Glutamatergic neuron (in vitro differentiated cells): Measurements from ENCODE around the gene ULK4. TPM values are rescaled to one million over a fixed set of nuclear protein-coding genes. Genes with fewer than 3 reads are reported as not detected.

Source experiments
- DNase-seq: peaks from one replicate; pipeline ENCODE4 v3.0.0; 2022
- H3K27ac Mint-ChIP-seq: one replicate; pipeline ENCODE4 v1.8.0; 2020; ENCODE audit warnings: mild to moderate bottlenecking, mixed read lengths, inconsistent platforms; ENCODE audit not compliant: unreplicated experiment
- H3K27me3 Mint-ChIP-seq: one replicate; pipeline ENCODE4 v1.8.0; 2020; ENCODE audit warnings: mild to moderate bottlenecking, moderate library complexity, mixed read lengths, inconsistent platforms; ENCODE audit not compliant: unreplicated experiment
- H3K36me3 Mint-ChIP-seq: one replicate; pipeline ENCODE4 v1.8.0; 2020; ENCODE audit warnings: mild to moderate bottlenecking, mixed read lengths, inconsistent platforms; ENCODE audit not compliant: unreplicated experiment
- H3K4me1 Mint-ChIP-seq: one replicate; pipeline ENCODE4 v1.8.0; 2020; ENCODE audit warnings: mild to moderate bottlenecking, low read depth, mixed read lengths, inconsistent platforms; ENCODE audit not compliant: unreplicated experiment
- H3K4me3 Mint-ChIP-seq: one replicate; pipeline ENCODE4 v1.8.0; 2020; ENCODE audit warnings: mild to moderate bottlenecking, mixed read lengths, inconsistent platforms; ENCODE audit not compliant: unreplicated experiment
- H3K9me3 Mint-ChIP-seq: one replicate; pipeline ENCODE4 v1.8.0; 2020; ENCODE audit warnings: mild to moderate bottlenecking, moderate library complexity, mixed read lengths, inconsistent platforms; ENCODE audit not compliant: unreplicated experiment
- total RNA-seq: library from RNA; stranded (reverse); fragmentation: NEBNext Ultra II Directional; extraction: Animal tissue kit (Norgen Biotek cat#: 25700); gene quantifications from one replicate; pipeline ENCODE4 v1.2.1, GENCODE V29; 2021; ENCODE audit not compliant: unreplicated experiment
- TF ChIP-seq, protein P1 (sequence below): fragments of 200-600 bp; sonication (generic); IDR thresholded peaks from one replicate; pipeline ENCODE4 v1.5.0; 2021; ENCODE audit not compliant: partially characterized antibody, unreplicated experiment

Gene ULK4
- total RNA-seq, 1 donor from 2014 or later, result 9.7 TPM

DNA sequence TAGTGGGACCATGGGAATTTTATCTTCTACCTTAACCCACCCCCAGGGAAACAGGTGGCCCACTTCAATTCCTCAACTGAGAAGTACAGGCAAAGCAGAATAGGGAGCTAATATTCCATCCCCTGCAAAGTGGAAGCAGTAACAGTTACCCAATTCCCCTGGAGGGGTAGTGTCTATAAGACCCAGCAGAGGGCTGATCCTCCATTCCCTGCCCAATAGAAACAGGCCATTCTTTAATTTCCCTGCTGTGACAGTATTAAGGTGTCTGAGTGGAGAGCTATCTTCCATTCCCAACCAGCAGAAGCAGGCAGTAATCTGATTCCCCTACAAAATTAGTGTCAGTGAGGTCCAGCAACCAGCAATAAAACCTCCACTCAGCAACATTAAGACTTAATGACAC is 219.8 kb downstream of the ULK4 start:
- DNase-seq, result no peak
- H3K4me1 Mint-ChIP-seq, result peaks cover 9% of the 10 kb centered on the region
- peaks cover 2% of the 10 kb centered on the region for H3K9me3 Mint-ChIP-seq
- TF ChIP-seq, protein P1, sequence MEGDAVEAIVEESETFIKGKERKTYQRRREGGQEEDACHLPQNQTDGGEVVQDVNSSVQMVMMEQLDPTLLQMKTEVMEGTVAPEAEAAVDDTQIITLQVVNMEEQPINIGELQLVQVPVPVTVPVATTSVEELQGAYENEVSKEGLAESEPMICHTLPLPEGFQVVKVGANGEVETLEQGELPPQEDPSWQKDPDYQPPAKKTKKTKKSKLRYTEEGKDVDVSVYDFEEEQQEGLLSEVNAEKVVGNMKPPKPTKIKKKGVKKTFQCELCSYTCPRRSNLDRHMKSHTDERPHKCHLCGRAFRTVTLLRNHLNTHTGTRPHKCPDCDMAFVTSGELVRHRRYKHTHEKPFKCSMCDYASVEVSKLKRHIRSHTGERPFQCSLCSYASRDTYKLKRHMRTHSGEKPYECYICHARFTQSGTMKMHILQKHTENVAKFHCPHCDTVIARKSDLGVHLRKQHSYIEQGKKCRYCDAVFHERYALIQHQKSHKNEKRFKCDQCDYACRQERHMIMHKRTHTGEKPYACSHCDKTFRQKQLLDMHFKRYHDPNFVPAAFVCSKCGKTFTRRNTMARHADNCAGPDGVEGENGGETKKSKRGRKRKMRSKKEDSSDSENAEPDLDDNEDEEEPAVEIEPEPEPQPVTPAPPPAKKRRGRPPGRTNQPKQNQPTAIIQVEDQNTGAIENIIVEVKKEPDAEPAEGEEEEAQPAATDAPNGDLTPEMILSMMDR, result no peak
- H3K36me3 Mint-ChIP-seq, result peaks cover 5% of the 10 kb centered on the region
- H3K27me3 Mint-ChIP-seq, result no peaks in the 10 kb centered on the region
- no peak overlapping the region for H3K27ac Mint-ChIP-seq
- H3K4me3 Mint-ChIP-seq, result no peak overlapping the region

DNA sequence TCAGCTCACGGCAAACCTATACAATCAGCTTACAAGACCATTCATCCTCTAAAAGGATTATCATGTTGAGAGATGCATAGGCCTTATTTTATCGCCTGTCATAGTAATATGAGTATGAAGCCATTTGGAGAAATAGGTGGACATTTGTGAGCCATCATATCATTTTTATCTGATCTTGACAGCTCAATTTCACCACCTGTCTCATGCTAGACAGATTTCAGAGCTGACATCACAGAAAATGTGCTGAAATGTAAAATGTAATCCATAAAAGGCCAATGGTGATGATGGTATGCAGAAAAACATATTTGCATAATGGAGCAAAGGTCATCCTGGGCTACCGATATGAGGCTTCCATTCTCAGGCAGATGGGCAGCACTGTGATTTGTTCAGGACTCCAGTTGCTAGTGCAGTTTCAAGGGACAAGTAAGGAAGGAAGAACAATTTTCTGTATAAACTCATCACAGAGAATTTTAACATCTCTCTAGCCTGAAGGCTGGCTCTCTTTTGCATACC is 221.5 kb downstream of the ULK4 start:
- Mint-ChIP-seq H3K36me3 (peaks cover 5% of the 10 kb centered on the region), H3K4me1 (peaks cover 9% of the 10 kb centered on the region), H3K9me3 (peaks cover 2% of the 10 kb centered on the region), H3K27me3 (no peaks in the 10 kb centered on the region), H3K4me3 (no peak overlapping the region), H3K27ac (no peak overlapping the region)
- TF ChIP-seq, protein P1, result no peak
- no peak for DNase-seq

GRCh38 chr3:41726891-41727290 is 235.0 kb downstream of the ULK4 start:
- DNase-seq, result no peak
- Mint-ChIP-seq H3K36me3 (peaks cover 6% of the 10 kb centered on the region), H3K4me1 (no peaks in the 10 kb centered on the region), H3K4me3 (no peak overlapping the region), H3K9me3 (no peaks in the 10 kb centered on the region), H3K27me3 (peaks cover under 1% of the 10 kb centered on the region), H3K27ac (no peak overlapping the region)
- TF ChIP-seq, protein P1, result no peak

- no peak overlapping the region for H3K27ac Mint-ChIP-seq
- H3K36me3 Mint-ChIP-seq, result no peaks in the 10 kb centered on the region
- no peak overlapping the region for H3K4me3 Mint-ChIP-seq
- H3K27me3 Mint-ChIP-seq, result no peaks in the 10 kb centered on the region
- H3K9me3 Mint-ChIP-seq, result no peaks in the 10 kb centered on the region
- no peak for DNase-seq
- no peaks in the 10 kb centered on the region for H3K4me1 Mint-ChIP-seq
- TF ChIP-seq, protein P1, result no peak
Measured at GRCh38 chr3:41717641-41718040, 244.3 kb downstream of the ULK4 start.

- no peak for DNase-seq
- H3K36me3 Mint-ChIP-seq, result no peaks in the 10 kb centered on the region
- no peak overlapping the region for H3K27ac Mint-ChIP-seq
- no peaks in the 10 kb centered on the region for H3K27me3 Mint-ChIP-seq
- no peaks in the 10 kb centered on the region for H3K4me1 Mint-ChIP-seq
- H3K4me3 Mint-ChIP-seq, result no peak overlapping the region
- H3K9me3 Mint-ChIP-seq, result no peaks in the 10 kb centered on the region
- TF ChIP-seq, protein P1, result no peak
Measured at GRCh38 chr3:41716471-41716870, 245.4 kb downstream of the ULK4 start.
